Measurements from ENCODE around the gene HMCN1.

GRCh38 chr1:185880779-185881333 is 146.7 kb downstream of the HMCN1 start:
- no peak for TF ChIP-seq CTCF (IDR thresholded peaks at IDR 0.05; ENCODE audit: low read length)
- no peak for TF ChIP-seq EZH2 (optimal IDR thresholded peaks at IDR 0.05; ENCODE audit: low read depth, low read length)
- no peak for TF ChIP-seq EZH2phosphoT487 (IDR thresholded peaks at IDR 0.05; ENCODE audit: low read length)
